Endothelial cell of umbilical vein (primary cell): ENCODE data around the gene MFSD1. TPM values are rescaled to one million over a fixed set of nuclear protein-coding genes. Genes with fewer than 3 reads are reported as not detected.

Source experiments
- BruUV-seq: library from RNA; stranded (reverse); fragments of 400-500 nt; replicated peaks from 2 replicates; lab custom pipeline; 2021; lab: Mats Ljungman, UMichigan
- CTCF ChIA-PET: fragments of 300-600, 350-600 bp; sonication (Branson Sonifier 250); formaldehyde crosslinking; loops from one replicate; lab custom pipeline; 2021; ENCODE audit warnings: antibody characterized with exemption, inconsistent platforms; lab: Charles Lee
- POLR2A ChIA-PET: fragments of 300-600, 350-600 bp; sonication (Branson Sonifier 250); formaldehyde crosslinking; loops from one replicate; lab custom pipeline; 2021; ENCODE audit warnings: antibody characterized with exemption, inconsistent platforms; lab: Charles Lee
- DNase-seq: peaks from one replicate; pipeline ENCODE4 v3.0.0-alpha.2; 2011; ENCODE audit warnings: low read depth, low spot score
- FAIRE-seq: peaks from 2 replicates; lab custom pipeline; 2011; peaks lifted over from hg19 to GRCh38; lab: Jason Lieb, UNC
- H2AFZ ChIP-seq: 2 replicates; pipeline ENCODE4 v1.6.0; 2012; ENCODE audit warnings: low read depth, low read length, control low read depth, inconsistent platforms
- H3K27ac ChIP-seq: 2 replicates; pipeline ENCODE4 v1.5.1; 2011; ENCODE audit warnings: low read depth, mild to moderate bottlenecking, control low read depth, low read length, moderate library complexity; ENCODE audit not compliant: insufficient read depth
- H3K27me3 ChIP-seq, 2 experiments: 2 replicates each; pipeline versions ENCODE4 v1.6.0 to v1.6.1; 2011; ENCODE audit warnings: low read length in 2 of 2, mixed read lengths in 1 of 2; ENCODE audit not compliant: control insufficient read depth in 2 of 2, insufficient read depth in 2 of 2
- H3K36me3 ChIP-seq, 2 experiments: 2 replicates in 1 of 2; 3 replicates in 1 of 2; pipeline ENCODE4 v1.5.1; 2011; ENCODE audit warnings: low read length in 2 of 2, mild to moderate bottlenecking in 1 of 2, moderate library complexity in 1 of 2; ENCODE audit not compliant: control insufficient read depth in 2 of 2, insufficient read depth in 2 of 2; ENCODE audit errors: extremely low read depth in 1 of 2
- H3K4me1 ChIP-seq: 3 replicates; pipeline ENCODE4 v1.5.1; 2011; ENCODE audit warnings: mild to moderate bottlenecking, low read length; ENCODE audit not compliant: control insufficient read depth, insufficient read depth; ENCODE audit errors: extremely low read depth
- H3K4me2 ChIP-seq: 2 replicates; pipeline ENCODE4 v1.6.1; 2011; ENCODE audit warnings: low read length, control low read depth, mixed read lengths; ENCODE audit not compliant: insufficient read depth
- H3K4me3 ChIP-seq, 3 experiments: fragments of 200-600 bp in 1 of 3; sonication (generic), shearing (Covaris generic) in 1 of 3; replicated peaks in 1 of 3; 2 replicates each; pipeline ENCODE4 v1.5.1; 2011 to 2016; ENCODE audit warnings: control low read depth in 3 of 3, low read length in 3 of 3, mild to moderate bottlenecking in 2 of 3, inconsistent platforms in 1 of 3, low read depth in 1 of 3, moderate library complexity in 1 of 3; ENCODE audit not compliant: insufficient read depth in 1 of 3
- H3K79me2 ChIP-seq: 2 replicates; pipeline ENCODE4 v1.6.0; 2012; ENCODE audit warnings: low read length, inconsistent platforms; ENCODE audit not compliant: control insufficient read depth, insufficient read depth
- H3K9ac ChIP-seq: replicated peaks from 2 replicates; pipeline ENCODE3; 2011; ENCODE audit warnings: low read length, control low read depth; ENCODE audit not compliant: insufficient read depth; ENCODE audit errors: extremely low read depth
- H3K9me1 ChIP-seq: replicated peaks from 3 replicates; pipeline ENCODE4 v1.6.0; 2011; ENCODE audit warnings: mild to moderate bottlenecking, low read length; ENCODE audit not compliant: control insufficient read depth, insufficient read depth; ENCODE audit errors: extremely low read depth
- H3K9me3 ChIP-seq: replicated peaks from 2 replicates; pipeline ENCODE4 v1.5.1; 2012; ENCODE audit warnings: low read length, inconsistent platforms; ENCODE audit not compliant: control insufficient read depth, insufficient read depth
- H4K20me1 ChIP-seq: replicated peaks from 2 replicates; pipeline ENCODE3; 2011; ENCODE audit warnings: mild to moderate bottlenecking, low read length; ENCODE audit not compliant: control insufficient read depth, insufficient read depth; ENCODE audit errors: extremely low read depth
- CTCF ChIP-seq, 2 donors: IDR thresholded peaks; 1 replicate in 1 of 2; 2 replicates in 1 of 2; pipeline ENCODE4 v1.5.1; 2011; ENCODE audit warnings: low read length in 2 of 2, mild to moderate bottlenecking in 2 of 2, moderate library complexity in 2 of 2, control low read depth in 1 of 2, inconsistent platforms in 1 of 2, low read depth in 1 of 2; ENCODE audit not compliant: insufficient read depth in 1 of 2; ENCODE audit errors: extremely low read depth in 1 of 2
- EZH2 ChIP-seq: IDR thresholded peaks from 2 replicates; pipeline ENCODE4 v1.6.1; 2012; ENCODE audit warnings: borderline replicate concordance, low read depth, mild to moderate bottlenecking, moderate library complexity, low read length, inconsistent platforms; ENCODE audit not compliant: severe bottlenecking
- FOS ChIP-seq: IDR thresholded peaks from 2 replicates; pipeline ENCODE4 v1.6.1; 2011; ENCODE audit warnings: mild to moderate bottlenecking, low read length, moderate library complexity, borderline replicate concordance; ENCODE audit not compliant: insufficient read depth
- GATA2 ChIP-seq: IDR thresholded peaks from 2 replicates; pipeline ENCODE4 v1.7.0; 2011; ENCODE audit warnings: low read depth, mild to moderate bottlenecking, moderate library complexity, mixed read lengths, low read length; ENCODE audit not compliant: insufficient read length, insufficient read depth
- JUN ChIP-seq: IDR thresholded peaks from 2 replicates; pipeline ENCODE4 v1.6.1; 2011; ENCODE audit warnings: borderline replicate concordance, low read depth; ENCODE audit not compliant: insufficient read length, insufficient read depth
- MAX ChIP-seq: IDR thresholded peaks from 2 replicates; pipeline ENCODE4 v1.6.1; 2011; ENCODE audit not compliant: insufficient read depth, insufficient read length
- MYC ChIP-seq: IDR thresholded peaks from one replicate; pipeline ENCODE4 v1.6.1; 2011; ENCODE audit warnings: mild to moderate bottlenecking, low read depth, low read length
- POLR2A ChIP-seq: IDR thresholded peaks from 2 replicates; pipeline ENCODE4 v1.6.1; 2012; ENCODE audit warnings: low read depth, mild to moderate bottlenecking, control low read depth, low read length
- POLR2AphosphoS5 ChIP-seq: IDR thresholded peaks from 2 replicates; pipeline ENCODE4 v1.6.1; 2012; ENCODE audit warnings: low read depth, mild to moderate bottlenecking, control low read depth, low read length, moderate library complexity; ENCODE audit not compliant: insufficient read depth
- dilution Hi-C: fragments of 300-500 bp; cut with MboI; formaldehyde crosslinking; loops from one replicate; pipeline ENCODE4 v1.15.0; 2019; ENCODE audit warnings: low sequenced_read_pairs; ENCODE audit not compliant: extremely low pct_ligation_motif_present
- intact Hi-C: fragments of 100-400 bp; cut with micrococcal nuclease; formaldehyde crosslinking; loops from one replicate; pipeline ENCODE4 v1.10.0; 2022
- polyA plus RNA-seq, 4 experiments: library from polyadenylated mRNA; depleted of rRNA in 3 of 4; stranded (reverse) in 3 of 4; unstranded in 1 of 4; fragments of >200 nt; gene quantifications; 2 replicates each; pipeline versions ENCODE4 v1.2.1 to v1.2.3, GENCODE V29; 2011 to 2012; ENCODE audit warnings: missing spikeins in 1 of 4
- total RNA-seq: library from RNA; stranded (reverse); gene quantifications from 2 replicates; pipeline ENCODE4 v1.2.3, GENCODE V29; 2021

Gene MFSD1
- total and polyA plus RNA-seq, 2 donors (not counting 3 experiments of a cell fraction or from before 2014, with no cell fraction given), result 38.2 to 65.1 TPM

GRCh38 chr3:158830391-158830790, 28.5 kb downstream of the MFSD1 start:
- H4K20me1 ChIP-seq, result no peaks in the 10 kb centered on the region
- dilution Hi-C loops, result no loop called here
- no peak for DNase-seq

GRCh38 chr3:158831861-158832260, 30.0 kb downstream of the MFSD1 start:
- Histone ChIP-seq H3K9me3 (no peaks in the 10 kb centered on the region), H3K4me1 (no peaks in the 10 kb centered on the region), H3K79me2 (no peaks in the 10 kb centered on the region), H3K27ac (no peak overlapping the region), H3K4me2 (no peak overlapping the region), H3K9ac (no peak overlapping the region), H2AFZ (no peak overlapping the region), H3K4me3 (no peak overlapping the region), H3K9me1 (no peaks in the 10 kb centered on the region), H4K20me1 (no peaks in the 10 kb centered on the region), H3K36me3 (peaks cover 0 to 2% of the 10 kb centered on the region in 2 experiments), H3K27me3 (no peaks in the 10 kb centered on the region)
- ChIA-PET CTCF (interaction anchor here (1.0 kb wide), 1 partner anchor 13 kb away, joined by 3 read pairs; no protein-coding TSS in a partner anchor), POLR2A (no interaction called here)
- dilution Hi-C loops, result no loop called here
- DNase-seq (no peak), FAIRE-seq (no peak)
- intact Hi-C loops, result no loop called here
- BruUV-seq, result no TSS peak
- no peak for TF ChIP-seq MAX
- TF ChIP-seq MYC, result no peak
- TF ChIP-seq GATA2, result no peak
- TF ChIP-seq POLR2AphosphoS5, result no peak
- no peak for TF ChIP-seq FOS
- TF ChIP-seq POLR2A, result no peak
- TF ChIP-seq CTCF (IDR thresholded peaks at IDR 0.05; ENCODE audit: extremely low read depth in 1 of 2, insufficient read depth in 1 of 2, low read depth in 1 of 2, low read length in 2 of 2), result no peak
- TF ChIP-seq JUN, result no peak
- no peak for TF ChIP-seq EZH2

More at GRCh38 chr3:158830391-158830790, 28.5 kb downstream of the MFSD1 start:
- Histone ChIP-seq H3K9me3 (no peaks in the 10 kb centered on the region), H3K79me2 (no peaks in the 10 kb centered on the region), H3K4me1 (no peaks in the 10 kb centered on the region), H3K27ac (no peak overlapping the region), H3K9ac (no peak overlapping the region), H3K9me1 (no peaks in the 10 kb centered on the region), H3K36me3 (peaks cover 0 to 2% of the 10 kb centered on the region in 2 experiments), H3K27me3 (no peaks in the 10 kb centered on the region), H3K4me2 (no peak overlapping the region), H2AFZ (no peak overlapping the region), H3K4me3 (no peak overlapping the region)
- POLR2A ChIA-PET, result no interaction called here
- FAIRE-seq, result no peak
- TF ChIP-seq POLR2AphosphoS5 (no peak), MAX (no peak), JUN (no peak)
- CTCF ChIA-PET, result no interaction called here
- BruUV-seq, result no TSS peak
- intact Hi-C loops, result no loop called here
